ENCODE data around the gene TIMM22. TPM values are rescaled to one million over a fixed set of nuclear protein-coding genes. Genes with fewer than 3 reads are reported as not detected.
A peak's percentile ranks its signal among the peaks of the same experiment; 100 is the strongest.
"Not testable (repeated sequence)": the region's sequence is repeated elsewhere in the genome, so short reads cannot be mapped to it uniquely, and the experiment has no call there.

Gene TIMM22
- total and polyA plus RNA-seq, 12 donors = 7.8 to 49.0 (median 15.2) TPM

GRCh38 chr17:1047879-1048470, 51.0 kb downstream of the TIMM22 start:
- intact Hi-C loops (cut with DNase I) = loop anchor here in 1 of 2 donors (5.0 kb wide), 1 partner anchor 41 kb away; no protein-coding TSS in a partner anchor
- DNase-seq = no peak
- no peaks in the 10 kb centered on the region for H3K9me3 ChIP-seq (replicated peaks in 1 of 3)
- no peaks in the 10 kb centered on the region for H3K27me3 ChIP-seq
- H3K4me1 ChIP-seq (replicated peaks in 1 of 2) = no peaks in the 10 kb centered on the region
- H3K36me3 ChIP-seq (replicated peaks in 1 of 2) = peaks cover 0 to 25% of the 10 kb centered on the region in 2 donors
- peak overlapping the region in 1 of 5 donors; percentile 8 for H3K27ac ChIP-seq
- H3K4me3 ChIP-seq = no peak overlapping the region
- 84 to 92% (median 88%) methylated on average over 10 to 20 of the region's 20 CpGs for WGBS, 4 donors
- TF ChIP-seq POLR2A (IDR thresholded peaks at IDR 0.05) (no peak), CTCF (IDR thresholded peaks at IDR 0.05) (no peak)

GRCh38 chr17:1048516-1049115, 51.7 kb downstream of the TIMM22 start:
- H3K9me3 ChIP-seq (replicated peaks in 1 of 3); DNase-seq; H3K4me3 ChIP-seq; H3K4me1 ChIP-seq (replicated peaks in 1 of 2); H3K27ac ChIP-seq; H3K27me3 ChIP-seq: not testable (repeated sequence)
- intact Hi-C loops (cut with DNase I) = loop anchor here in 1 of 2 donors (5.0 kb wide), 1 partner anchor 41 kb away; no protein-coding TSS in a partner anchor
- WGBS, 4 donors = 92 to 99% (median 96%) methylated on average over 10 to 49 of the region's 49 CpGs
- peaks cover 0 to 28% of the 10 kb centered on the region in 2 donors for H3K36me3 ChIP-seq (replicated peaks in 1 of 2)

- no peaks in the 10 kb centered on the region for H3K27me3 ChIP-seq
- 89 to 94% (median 91%) methylated on average over 24 to 28 of the region's 28 CpGs for WGBS, 4 donors
- H3K4me1 ChIP-seq (replicated peaks in 1 of 2) = no peaks in the 10 kb centered on the region
- TF ChIP-seq POLR2A (IDR thresholded peaks at IDR 0.05) (no peak), CTCF (IDR thresholded peaks at IDR 0.05) (no peak)
- intact Hi-C loops (cut with DNase I) = loop anchor here in 1 of 2 donors (5.0 to 10.0 kb wide), 2 partner anchors 42 to 255 kb away; no protein-coding TSS in a partner anchor
- peaks cover 0 to 35% of the 10 kb centered on the region in 2 donors for H3K36me3 ChIP-seq (replicated peaks in 1 of 2)
- H3K4me3 ChIP-seq = no peak overlapping the region
- no peaks in the 10 kb centered on the region for H3K9me3 ChIP-seq (replicated peaks in 1 of 3)
- H3K27ac ChIP-seq = no peak overlapping the region
- DNase-seq = no peak
These were observed 52.7 kb downstream of the TIMM22 start for GRCh38 chr17:1049446-1050225.

- no peak for DNase-seq
- Histone ChIP-seq H3K9me3 (replicated peaks in 1 of 3) (no peaks in the 10 kb centered on the region), H3K27ac (no peak overlapping the region), H3K4me3 (no peak overlapping the region), H3K36me3 (replicated peaks in 1 of 2) (peaks cover 0 to 43% of the 10 kb centered on the region in 2 donors), H3K4me1 (replicated peaks in 1 of 2) (no peaks in the 10 kb centered on the region), H3K27me3 (no peaks in the 10 kb centered on the region)
- intact Hi-C loops (cut with DNase I) = loop anchor here in 1 of 2 donors (10.0 kb wide), 1 partner anchor 256 kb away; no protein-coding TSS in a partner anchor
- WGBS, 4 donors = 80 to 90% (median 86%) methylated on average over 17 to 22 of the region's 22 CpGs
- TF ChIP-seq CTCF (IDR thresholded peaks at IDR 0.05) = no peak
- TF ChIP-seq POLR2A (IDR thresholded peaks at IDR 0.05) = no peak
These were observed 53.5 kb downstream of the TIMM22 start for GRCh38 chr17:1050246-1050995.

All from adrenal gland (tissue), 12 donors.